ENCODE measurements around the gene DNAJB8.

The DNAJB8 gene

DNA sequence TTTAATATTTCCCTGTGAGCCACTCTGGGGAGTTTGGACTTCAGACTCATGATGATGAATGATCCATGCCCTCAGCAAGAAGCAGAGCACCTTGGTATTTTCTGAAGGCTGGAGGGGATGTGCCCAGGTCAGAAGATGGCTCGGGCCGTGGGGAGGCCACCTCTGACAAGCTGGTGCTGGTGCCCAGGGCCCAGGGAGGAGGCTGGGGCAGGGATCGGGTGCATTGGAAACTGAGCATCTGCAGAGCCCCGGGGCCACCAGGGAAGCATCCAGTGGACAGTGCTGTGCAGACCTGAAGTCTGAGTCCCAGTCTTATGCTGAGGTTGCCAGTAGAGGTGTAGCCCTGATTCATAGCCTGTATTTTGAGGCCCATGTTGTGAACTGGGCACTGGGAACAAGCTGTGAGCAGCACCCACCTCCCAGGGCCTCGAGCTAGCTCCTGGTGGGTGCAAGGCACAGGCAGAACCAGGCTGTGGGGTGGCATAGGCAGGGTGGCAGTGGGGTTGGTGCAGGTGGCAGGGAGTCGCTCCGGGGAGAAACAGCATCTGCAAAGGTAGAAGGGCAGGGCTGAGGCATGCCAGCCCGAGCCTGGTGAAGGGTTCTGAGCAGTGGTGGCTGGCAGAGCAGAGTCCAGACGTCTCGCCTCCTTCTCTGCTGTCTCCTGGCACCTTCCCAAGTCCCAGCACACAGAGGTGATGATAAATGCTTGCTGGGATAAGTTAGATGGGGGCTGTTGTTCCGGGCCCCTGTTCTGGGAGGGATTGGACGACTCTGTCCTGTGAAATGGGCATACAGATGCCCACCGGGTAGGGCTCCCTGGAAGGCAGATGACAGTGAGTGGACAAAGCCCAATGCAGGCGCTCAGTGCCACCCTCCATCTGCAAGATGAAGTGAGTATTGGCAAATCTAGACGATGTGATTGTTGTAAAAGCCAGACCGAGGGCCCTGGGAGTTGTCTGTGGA, 10.6 kb downstream of the DNAJB8 start:
- Histone ChIP-seq H3K4me3 (ENCODE audit: severe bottlenecking) (no peak overlapping the region), H3K27ac (ENCODE audit: poor library complexity, severe bottlenecking) (no peak overlapping the region), H3K4me1 (ENCODE audit: insufficient read depth, poor library complexity, severe bottlenecking) (no peaks in the 10 kb centered on the region), H3K36me3 (ENCODE audit: low read depth) (no peaks in the 10 kb centered on the region), H3K27me3 (ENCODE audit: insufficient read depth, poor library complexity, severe bottlenecking) (no peaks in the 10 kb centered on the region), H3K9me3 (ENCODE audit: severe bottlenecking) (no peaks in the 10 kb centered on the region)
- DNase-seq (ENCODE audit: low spot score) (no peak), ATAC-seq (ENCODE audit: low read depth) (peak; percentile 26; the same call in 1 of the 3 replicates)
- TF ChIP-seq CTCF (IDR thresholded peaks at IDR 0.05; ENCODE audit: poor library complexity, severe bottlenecking): no peak

DNA sequence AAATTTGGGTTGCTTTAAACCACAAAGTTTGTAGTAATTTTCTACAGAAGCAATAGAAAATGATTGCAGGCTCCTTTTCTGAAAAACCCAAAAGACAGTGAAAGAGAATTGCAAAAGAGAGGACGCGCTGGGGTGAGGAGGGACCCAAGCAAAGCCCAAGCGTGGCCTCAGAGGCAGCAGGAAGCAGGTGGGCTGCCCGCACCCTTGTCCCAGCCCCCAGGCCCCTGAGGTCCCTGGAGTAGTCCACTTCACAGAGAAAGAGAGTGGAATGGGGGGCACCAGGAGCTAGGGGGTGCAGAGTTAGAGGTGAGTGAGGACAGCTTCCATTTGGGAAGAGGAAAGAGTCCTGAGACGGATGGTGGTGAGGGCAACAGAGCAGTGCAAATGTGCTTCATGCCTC, 11.6 kb downstream of the DNAJB8 start:
- no peak for TF ChIP-seq CTCF (IDR thresholded peaks at IDR 0.05; ENCODE audit: poor library complexity, severe bottlenecking)
- Histone ChIP-seq H3K27me3 (ENCODE audit: insufficient read depth, poor library complexity, severe bottlenecking) (no peaks in the 10 kb centered on the region), H3K9me3 (ENCODE audit: severe bottlenecking) (no peaks in the 10 kb centered on the region), H3K4me1 (ENCODE audit: insufficient read depth, poor library complexity, severe bottlenecking) (no peaks in the 10 kb centered on the region), H3K4me3 (ENCODE audit: severe bottlenecking) (no peak overlapping the region), H3K36me3 (ENCODE audit: low read depth) (no peaks in the 10 kb centered on the region), H3K27ac (ENCODE audit: poor library complexity, severe bottlenecking) (no peak overlapping the region)
- ATAC-seq (ENCODE audit: low read depth): no peak
- no peak for DNase-seq (ENCODE audit: low spot score)

DNA sequence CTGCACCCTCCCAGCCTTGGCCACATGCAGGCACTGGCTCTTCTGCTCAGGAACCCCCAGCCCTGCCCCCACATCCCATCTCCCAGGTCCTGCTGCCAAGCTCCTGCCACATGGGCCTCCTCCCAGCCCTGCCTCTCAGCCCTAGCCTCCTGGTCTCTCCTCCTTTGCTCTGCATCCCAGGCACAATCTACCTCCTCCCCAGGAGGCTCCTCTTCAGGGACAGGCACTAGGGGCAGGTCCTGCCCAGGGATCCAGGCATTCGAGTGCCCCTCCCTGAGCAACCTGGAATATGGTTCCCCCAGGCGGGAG, 12.4 kb downstream of the DNAJB8 start:
- no peaks in the 10 kb centered on the region for H3K9me3 ChIP-seq (ENCODE audit: severe bottlenecking)
- no peak for TF ChIP-seq CTCF (IDR thresholded peaks at IDR 0.05; ENCODE audit: poor library complexity, severe bottlenecking)
- H3K4me1 ChIP-seq (ENCODE audit: insufficient read depth, poor library complexity, severe bottlenecking): no peaks in the 10 kb centered on the region
- no peak overlapping the region for H3K27ac ChIP-seq (ENCODE audit: poor library complexity, severe bottlenecking)
- no peak overlapping the region for H3K4me3 ChIP-seq (ENCODE audit: severe bottlenecking)
- no peaks in the 10 kb centered on the region for H3K27me3 ChIP-seq (ENCODE audit: insufficient read depth, poor library complexity, severe bottlenecking)
- DNase-seq (ENCODE audit: low spot score): no peak
- ATAC-seq (ENCODE audit: low read depth): no peak
- H3K36me3 ChIP-seq (ENCODE audit: low read depth): no peaks in the 10 kb centered on the region

- DNase-seq (ENCODE audit: low spot score) (no peak), ATAC-seq (ENCODE audit: low read depth) (no peak)
- H3K27ac ChIP-seq (ENCODE audit: poor library complexity, severe bottlenecking): no peak overlapping the region
- no peaks in the 10 kb centered on the region for H3K9me3 ChIP-seq (ENCODE audit: severe bottlenecking)
- no peak overlapping the region for H3K4me3 ChIP-seq (ENCODE audit: severe bottlenecking)
- H3K36me3 ChIP-seq (ENCODE audit: low read depth): no peaks in the 10 kb centered on the region
- no peak for TF ChIP-seq CTCF (IDR thresholded peaks at IDR 0.05; ENCODE audit: poor library complexity, severe bottlenecking)
- H3K27me3 ChIP-seq (ENCODE audit: insufficient read depth, poor library complexity, severe bottlenecking): no peaks in the 10 kb centered on the region
- no peaks in the 10 kb centered on the region for H3K4me1 ChIP-seq (ENCODE audit: insufficient read depth, poor library complexity, severe bottlenecking)
Measured at GRCh38 chr3:128453501-128454309, 13.0 kb downstream of the DNAJB8 start.
